ENCODE data around the gene CPB1.

CPB1 gene

GRCh38 chr3:148884261-148884660 lies 56.6 kb downstream of the CPB1 start:
- no peak for DNase-seq

- no peak for DNase-seq
These were observed 62.2 kb downstream of the CPB1 start for GRCh38 chr3:148889828-148890227.

DNA sequence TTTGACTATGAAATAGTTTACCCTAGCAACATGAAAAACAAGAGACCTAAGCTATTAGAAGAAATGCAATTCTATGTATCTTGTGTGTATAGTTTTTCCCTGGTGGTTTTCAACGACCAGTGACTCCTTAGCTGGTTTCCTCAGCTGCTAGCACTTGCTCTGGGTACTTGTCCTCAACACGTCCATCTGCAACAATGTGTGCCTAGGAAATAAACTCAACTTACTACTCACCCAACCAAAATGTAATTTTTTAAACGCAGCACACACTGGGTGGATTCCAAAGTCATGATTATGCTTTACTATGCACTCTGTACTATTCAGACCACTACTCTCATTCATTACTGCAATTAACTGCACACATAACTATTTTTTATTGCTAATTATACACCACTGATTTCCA lies 68.5 kb downstream of the CPB1 start:
- DNase-seq: no peak

GRCh38 chr3:148901987-148902791 lies 74.6 kb downstream of the CPB1 start:
- no peak for DNase-seq

- no peak for DNase-seq
These were observed 75.4 kb downstream of the CPB1 start for GRCh38 chr3:148903022-148903442.

- DNase-seq: no peak
These were observed 76.3 kb downstream of the CPB1 start for GRCh38 chr3:148903941-148904340.

GRCh38 chr3:148906667-148907066 lies 79.1 kb downstream of the CPB1 start:
- no peak for DNase-seq
